Measurements from ENCODE around the gene RANBP3. TPM values are rescaled to one million over a fixed set of nuclear protein-coding genes. Genes with fewer than 3 reads are reported as not detected.

Gene RANBP3
- total RNA-seq, 2 experiments from 2014 or later, result 74.3 to 90.2 TPM

GRCh38 chr19:5994405-5995165, 16.6 kb upstream of the RANBP3 start:
- ChIA-PET POLR2A (no interaction called here), CTCF (ENCODE audit: unreplicated experiment) (no interaction called here)
- no peak overlapping the region for H2AFZ ChIP-seq (ENCODE audit: low read length)
- no peaks in the 10 kb centered on the region for H3K9me3 ChIP-seq (ENCODE audit: low read length)
- H3K27ac ChIP-seq (ENCODE audit: low read depth, low read length, poor library complexity, severe bottlenecking), result no peak overlapping the region
- no peaks in the 10 kb centered on the region for H3K4me1 ChIP-seq (ENCODE audit: insufficient read depth, low read length, poor library complexity, severe bottlenecking)
- H4K20me1 ChIP-seq (ENCODE audit: insufficient read depth, low read length), result no peaks in the 10 kb centered on the region
- BruUV-seq (replicated peaks), result no TSS peak
- H3K36me3 ChIP-seq (ENCODE audit: insufficient read depth, low read length), result no peaks in the 10 kb centered on the region
- no peak overlapping the region for H3K4me3 ChIP-seq (ENCODE audit: low read depth, low read length, poor library complexity, severe bottlenecking)
- intact Hi-C loops (cut with micrococcal nuclease; ENCODE audit: unreplicated experiment), result no loop called here
- no peaks in the 10 kb centered on the region for H3K79me2 ChIP-seq (ENCODE audit: insufficient read depth, low read depth, low read length)
- DNase-seq (ENCODE audit: low spot score), result no peak
- no peaks in the 10 kb centered on the region for H3K9me2 ChIP-seq (ENCODE audit: insufficient read depth, low read length)
- TF ChIP-seq CTCF (conservative IDR thresholded peaks at IDR 0.05; ENCODE audit: low read length) (no peak), EZH2phosphoT487 (IDR thresholded peaks at IDR 0.05; ENCODE audit: borderline replicate concordance, low read depth, low read length) (no peak)
- no peak overlapping the region for H3K4me2 ChIP-seq (ENCODE audit: low read length)

DNA sequence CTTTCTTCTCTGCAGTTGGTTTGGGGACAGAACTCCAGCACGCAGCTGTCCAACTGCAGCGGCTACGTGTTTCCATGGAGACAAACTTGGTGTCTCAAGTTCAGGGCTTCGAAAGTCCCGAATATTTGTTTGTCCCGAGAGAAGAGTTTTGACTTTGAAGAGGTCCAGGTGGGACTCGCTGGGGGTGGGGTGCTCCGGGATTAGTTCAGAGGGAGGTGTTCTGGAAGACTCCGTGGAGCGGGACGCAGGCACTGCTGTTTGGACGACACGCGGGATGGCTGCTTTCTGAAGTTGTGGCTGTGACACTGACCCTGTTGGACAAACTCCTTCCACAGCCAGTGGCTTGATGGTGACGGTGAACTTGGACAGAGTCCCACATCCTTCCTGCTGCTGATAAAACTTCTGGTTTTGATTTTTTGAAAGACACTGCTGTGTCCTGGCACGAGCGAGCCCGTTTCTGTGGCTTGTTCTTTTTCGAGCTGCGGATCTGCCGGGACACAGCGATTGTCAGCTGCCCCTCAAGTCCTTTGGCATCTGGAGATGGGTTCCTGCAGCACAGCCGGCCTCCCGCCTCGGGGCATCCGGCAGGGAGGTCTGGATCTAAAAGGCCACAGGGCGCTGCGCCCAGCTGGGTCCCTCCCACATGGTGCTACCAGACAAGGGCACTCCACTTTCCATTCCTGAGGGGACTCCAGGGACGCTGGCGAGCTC, 15.9 kb upstream of the RANBP3 start:
- intact Hi-C loops (cut with micrococcal nuclease; ENCODE audit: unreplicated experiment), result no loop called here
- H3K4me2 ChIP-seq (ENCODE audit: low read length), result no peak overlapping the region
- no peak overlapping the region for H3K27ac ChIP-seq (ENCODE audit: low read depth, low read length, poor library complexity, severe bottlenecking)
- ChIA-PET POLR2A (no interaction called here), CTCF (ENCODE audit: unreplicated experiment) (no interaction called here)
- no peak overlapping the region for H2AFZ ChIP-seq (ENCODE audit: low read length)
- TF ChIP-seq EZH2phosphoT487 (IDR thresholded peaks at IDR 0.05; ENCODE audit: borderline replicate concordance, low read depth, low read length), result no peak
- no peaks in the 10 kb centered on the region for H3K4me1 ChIP-seq (ENCODE audit: insufficient read depth, low read length, poor library complexity, severe bottlenecking)
- no peaks in the 10 kb centered on the region for H4K20me1 ChIP-seq (ENCODE audit: insufficient read depth, low read length)
- no peak for DNase-seq (ENCODE audit: low spot score)
- no peak overlapping the region for H3K4me3 ChIP-seq (ENCODE audit: low read depth, low read length, poor library complexity, severe bottlenecking)
- no peaks in the 10 kb centered on the region for H3K79me2 ChIP-seq (ENCODE audit: insufficient read depth, low read depth, low read length)
- no peaks in the 10 kb centered on the region for H3K9me3 ChIP-seq (ENCODE audit: low read length)
- H3K36me3 ChIP-seq (ENCODE audit: insufficient read depth, low read length), result no peaks in the 10 kb centered on the region
- BruUV-seq (replicated peaks), result no TSS peak
- no peaks in the 10 kb centered on the region for H3K9me2 ChIP-seq (ENCODE audit: insufficient read depth, low read length)

DNA sequence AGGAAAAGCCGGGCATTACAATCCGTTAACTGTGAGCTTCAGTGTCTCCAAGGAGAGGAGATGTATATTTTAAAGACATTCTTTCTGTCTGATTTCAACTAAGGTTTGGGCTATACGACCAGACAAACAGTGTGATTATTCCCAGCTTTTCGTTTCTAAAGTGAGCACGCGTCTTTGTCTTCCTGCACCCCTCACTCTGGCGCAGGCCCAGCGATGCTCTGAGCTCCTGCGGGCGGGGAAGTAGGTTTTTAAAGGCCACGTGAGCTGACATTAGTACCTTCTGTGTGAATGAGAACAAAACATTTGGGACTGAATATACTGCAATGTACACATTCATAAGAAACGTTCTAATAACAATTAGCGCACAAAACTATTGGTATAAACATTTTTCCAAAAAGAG, 15.3 kb upstream of the RANBP3 start:
- no peaks in the 10 kb centered on the region for H3K4me1 ChIP-seq (ENCODE audit: insufficient read depth, low read length, poor library complexity, severe bottlenecking)
- no peaks in the 10 kb centered on the region for H4K20me1 ChIP-seq (ENCODE audit: insufficient read depth, low read length)
- no peak overlapping the region for H3K4me2 ChIP-seq (ENCODE audit: low read length)
- H3K9me2 ChIP-seq (ENCODE audit: insufficient read depth, low read length), result no peaks in the 10 kb centered on the region
- no peaks in the 10 kb centered on the region for H3K9me3 ChIP-seq (ENCODE audit: low read length)
- no TSS peak for BruUV-seq (replicated peaks)
- H3K36me3 ChIP-seq (ENCODE audit: insufficient read depth, low read length), result no peaks in the 10 kb centered on the region
- ChIA-PET POLR2A (no interaction called here), CTCF (ENCODE audit: unreplicated experiment) (no interaction called here)
- no peak for TF ChIP-seq CTCF (conservative IDR thresholded peaks at IDR 0.05; ENCODE audit: low read length)
- no peak for TF ChIP-seq EZH2phosphoT487 (IDR thresholded peaks at IDR 0.05; ENCODE audit: borderline replicate concordance, low read depth, low read length)
- H3K4me3 ChIP-seq (ENCODE audit: low read depth, low read length, poor library complexity, severe bottlenecking), result no peak overlapping the region
- no peak overlapping the region for H2AFZ ChIP-seq (ENCODE audit: low read length)
- H3K27ac ChIP-seq (ENCODE audit: low read depth, low read length, poor library complexity, severe bottlenecking), result no peak overlapping the region
- intact Hi-C loops (cut with micrococcal nuclease; ENCODE audit: unreplicated experiment), result no loop called here
- H3K79me2 ChIP-seq (ENCODE audit: insufficient read depth, low read depth, low read length), result no peaks in the 10 kb centered on the region
- no peak for DNase-seq (ENCODE audit: low spot score)
